LNCAP (cell line): Measurements from ENCODE around the gene B4GALT6.

Experiments
- TF ChIP-seq, protein P1 (sequence below): fragments of 450-650 bp; IDR thresholded peaks from 2 replicates; pipeline ENCODE4 v1.5.1; 2017; ENCODE audit warnings: mild to moderate bottlenecking

B4GALT6 gene

DNA sequence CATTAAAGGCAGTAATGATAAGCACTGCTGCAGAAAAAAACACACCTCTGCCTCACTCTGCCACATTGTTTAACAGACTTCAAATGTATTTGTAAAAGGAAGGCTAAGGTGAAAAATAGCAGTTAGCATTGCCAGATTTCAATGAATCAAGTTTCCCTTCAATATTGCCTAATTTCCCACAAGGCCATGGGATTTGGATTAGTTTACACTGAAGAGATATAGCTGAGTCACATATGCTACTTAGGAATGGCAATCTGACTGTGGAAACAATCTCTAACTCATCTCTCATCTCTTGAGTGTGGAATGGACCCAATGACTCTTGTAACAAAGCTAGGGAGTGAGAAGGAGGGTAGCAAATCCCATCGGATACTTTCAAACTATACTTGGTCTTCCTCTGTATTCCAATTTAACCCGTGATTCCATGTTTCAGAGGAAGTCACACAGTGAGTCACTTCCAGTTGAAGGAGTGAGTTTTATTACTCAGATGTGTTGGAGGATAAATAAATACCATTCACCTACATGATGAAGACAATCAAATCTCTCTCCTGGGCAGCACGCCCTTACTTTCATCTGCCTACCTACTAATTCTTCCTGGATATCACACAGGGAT is 5.1 kb downstream of the B4GALT6 start:
- TF ChIP-seq, protein P1, sequence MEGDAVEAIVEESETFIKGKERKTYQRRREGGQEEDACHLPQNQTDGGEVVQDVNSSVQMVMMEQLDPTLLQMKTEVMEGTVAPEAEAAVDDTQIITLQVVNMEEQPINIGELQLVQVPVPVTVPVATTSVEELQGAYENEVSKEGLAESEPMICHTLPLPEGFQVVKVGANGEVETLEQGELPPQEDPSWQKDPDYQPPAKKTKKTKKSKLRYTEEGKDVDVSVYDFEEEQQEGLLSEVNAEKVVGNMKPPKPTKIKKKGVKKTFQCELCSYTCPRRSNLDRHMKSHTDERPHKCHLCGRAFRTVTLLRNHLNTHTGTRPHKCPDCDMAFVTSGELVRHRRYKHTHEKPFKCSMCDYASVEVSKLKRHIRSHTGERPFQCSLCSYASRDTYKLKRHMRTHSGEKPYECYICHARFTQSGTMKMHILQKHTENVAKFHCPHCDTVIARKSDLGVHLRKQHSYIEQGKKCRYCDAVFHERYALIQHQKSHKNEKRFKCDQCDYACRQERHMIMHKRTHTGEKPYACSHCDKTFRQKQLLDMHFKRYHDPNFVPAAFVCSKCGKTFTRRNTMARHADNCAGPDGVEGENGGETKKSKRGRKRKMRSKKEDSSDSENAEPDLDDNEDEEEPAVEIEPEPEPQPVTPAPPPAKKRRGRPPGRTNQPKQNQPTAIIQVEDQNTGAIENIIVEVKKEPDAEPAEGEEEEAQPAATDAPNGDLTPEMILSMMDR: no peak

DNA sequence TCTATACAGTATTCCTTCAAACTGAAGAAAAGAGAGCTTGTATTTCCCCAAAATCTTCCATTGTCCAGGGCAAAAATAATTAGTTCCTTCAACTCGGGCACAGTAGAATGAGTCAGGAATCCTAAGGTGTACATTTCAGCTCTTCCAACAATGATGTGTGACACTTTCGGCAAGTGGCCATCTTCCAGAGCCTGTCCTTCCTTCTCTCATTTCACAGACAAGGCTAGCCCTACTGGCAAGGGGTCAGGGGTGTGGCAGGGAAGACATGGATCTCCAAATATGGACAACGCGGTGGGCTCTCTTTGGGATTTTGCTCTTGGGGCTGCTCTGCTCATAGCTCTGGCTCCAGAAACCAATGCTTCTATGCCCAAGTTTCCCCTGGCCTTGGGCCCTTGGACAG is 6.0 kb downstream of the B4GALT6 start:
- TF ChIP-seq, protein P1: no peak

DNA sequence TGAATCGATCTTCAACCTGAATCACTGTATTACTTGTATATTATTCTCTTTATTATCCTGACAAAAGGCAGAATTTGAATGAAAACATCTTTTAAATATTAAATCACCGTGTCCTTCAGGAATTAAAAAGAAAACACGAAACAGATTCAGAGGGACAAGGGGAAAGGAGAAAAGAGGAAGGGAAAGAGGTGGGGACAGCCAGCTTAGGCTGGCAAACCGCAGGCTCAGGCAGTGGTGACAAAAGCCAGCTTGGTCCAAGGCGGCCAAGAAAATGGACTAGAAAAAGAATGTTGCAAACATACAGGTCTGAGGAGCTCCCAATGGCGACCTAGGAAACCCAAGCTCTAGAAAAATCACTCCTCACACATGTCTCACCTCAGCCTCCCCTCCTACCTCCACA is 6.8 kb downstream of the B4GALT6 start:
- TF ChIP-seq, protein P1: no peak

DNA sequence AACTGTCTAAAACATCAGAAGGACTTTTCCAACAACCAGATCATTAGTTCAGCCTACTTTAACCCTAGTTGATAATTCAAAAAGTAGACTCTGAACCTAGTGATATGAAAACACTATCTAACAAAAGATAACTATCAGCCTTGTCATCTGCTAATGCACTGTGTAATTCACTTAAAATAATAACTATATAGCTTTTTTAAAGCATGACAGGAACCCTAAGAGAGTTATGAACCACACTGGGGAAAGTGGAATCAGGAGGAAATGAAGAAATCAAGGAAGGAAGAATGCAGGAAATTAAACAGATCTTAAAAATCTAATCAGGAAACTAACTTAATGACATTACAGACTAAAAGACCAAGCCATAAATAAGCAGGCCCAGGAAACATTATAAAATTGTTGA is 9.0 kb downstream of the B4GALT6 start:
- TF ChIP-seq, protein P1: no peak

DNA sequence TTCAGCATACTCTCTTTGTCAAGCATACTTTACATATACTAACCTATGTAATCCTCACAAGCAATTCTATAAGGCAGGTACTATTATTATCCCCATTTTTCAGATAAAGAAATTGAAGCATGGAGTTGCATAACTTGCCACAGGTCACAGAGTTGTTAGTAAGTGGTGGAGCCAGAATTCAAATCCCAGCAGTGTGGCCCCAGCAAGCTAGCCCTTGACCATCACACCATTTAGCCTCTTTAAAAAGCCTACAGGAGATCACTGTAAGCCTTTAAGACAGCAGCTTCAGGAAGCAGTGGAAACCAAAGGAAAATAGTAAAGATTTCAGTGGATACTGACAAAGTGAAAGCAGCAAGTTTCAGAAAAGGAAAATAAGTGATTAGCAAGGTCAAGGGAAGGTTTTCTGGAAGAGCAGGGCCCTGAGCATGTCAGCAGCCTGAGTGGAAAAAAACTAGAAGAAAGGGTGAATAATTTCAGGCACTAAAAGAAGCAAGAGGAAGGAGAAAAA is 11.7 kb downstream of the B4GALT6 start:
- TF ChIP-seq, protein P1: no peak

DNA sequence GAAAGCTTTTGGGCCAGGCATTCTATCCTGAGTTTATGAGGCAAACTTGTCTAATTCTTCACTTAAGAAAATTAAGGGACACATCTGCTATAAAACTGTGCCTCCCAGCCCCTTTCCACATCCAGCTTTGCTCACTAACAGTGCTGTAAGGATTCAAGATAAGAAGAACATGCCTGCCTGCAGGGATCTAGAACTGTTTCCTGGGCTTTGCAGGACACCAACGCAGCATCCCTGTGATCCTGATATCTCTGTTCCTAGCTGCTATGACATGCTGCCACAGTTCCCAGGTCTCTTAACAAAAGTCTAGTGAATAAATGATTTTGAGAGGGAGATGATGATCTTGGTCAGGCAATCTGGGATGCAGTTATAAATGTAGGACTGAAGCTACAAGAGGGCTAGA is 12.4 kb downstream of the B4GALT6 start:
- TF ChIP-seq, protein P1: no peak

DNA sequence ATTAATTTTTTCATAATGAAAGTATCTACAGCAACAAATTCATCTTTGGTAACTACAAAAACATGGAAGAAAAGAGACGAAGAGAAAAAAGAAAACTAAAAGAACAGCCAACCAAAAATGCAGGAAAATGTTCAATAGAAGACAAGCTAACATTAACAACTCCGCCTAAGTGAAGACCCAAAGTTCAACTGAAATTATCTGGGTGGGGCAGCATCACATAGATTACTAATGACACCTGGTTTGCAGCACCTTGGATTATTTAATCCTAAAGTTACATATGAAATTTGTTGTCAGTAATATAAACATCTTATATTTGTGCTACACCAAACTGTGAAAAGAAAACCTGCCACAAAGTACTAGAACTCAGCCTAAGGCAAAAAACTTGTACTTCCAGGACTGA is 14.8 kb downstream of the B4GALT6 start:
- TF ChIP-seq, protein P1: no peak

DNA sequence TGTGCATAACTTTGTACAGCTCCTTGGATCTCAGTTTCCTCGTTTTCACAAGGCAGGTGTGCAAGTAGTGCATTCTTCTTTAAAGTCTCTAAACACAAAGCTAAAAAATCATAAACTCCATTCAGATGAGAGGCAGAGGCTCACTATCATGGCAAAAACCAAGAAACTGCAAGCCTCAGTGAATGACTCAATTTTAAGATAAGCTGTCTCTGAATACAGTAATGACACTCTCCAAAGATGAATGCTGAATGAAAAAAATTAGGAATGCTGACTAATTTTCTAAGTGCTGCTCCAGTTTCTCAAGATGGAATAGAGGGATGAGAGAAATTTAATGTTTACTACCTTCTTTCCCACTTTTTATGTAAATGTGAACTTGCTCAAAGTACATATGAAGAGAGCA is 17.2 kb downstream of the B4GALT6 start:
- TF ChIP-seq, protein P1: no peak
